Measurements from ENCODE around the gene HMX1.

DNA sequence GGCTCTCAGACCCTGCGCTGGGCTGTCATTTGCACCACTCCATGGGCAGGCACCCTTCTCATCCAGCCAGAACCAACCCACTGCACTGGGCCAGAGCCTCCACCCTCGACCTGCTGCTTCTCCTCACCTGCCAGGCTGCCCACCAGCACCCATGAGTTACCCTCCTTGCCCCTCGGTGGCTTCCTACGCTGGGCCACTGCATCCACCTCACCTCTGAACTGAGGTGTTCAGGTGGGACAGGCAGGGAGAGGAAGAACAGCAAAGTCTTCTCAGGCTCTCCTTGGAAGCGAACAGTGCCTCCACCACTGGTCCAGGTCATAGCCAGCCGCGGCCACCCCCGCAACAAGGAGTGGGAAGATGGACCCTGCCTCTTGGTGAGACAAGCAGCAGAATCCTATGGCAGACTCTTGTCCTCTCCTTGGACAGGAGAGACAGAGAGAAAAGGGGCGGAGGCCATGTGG, 32.4 kb upstream of the HMX1 start:
- no peak for TF ChIP-seq CTCF (IDR thresholded peaks at IDR 0.05)
- TF ChIP-seq POLR2A (IDR thresholded peaks at IDR 0.05) = no peak
